Activated CD4-positive, alpha-beta T cell treated with anti-CD3 and anti-CD28 coated beads, Interleukin-2, Interleukin-6, amounts not matched to agents 100 ng/mL and 50 ng/mL, durations not matched to agents 16 hours and 8 hours (primary cell): ENCODE results near the gene MRPL44.
A peak's percentile ranks its signal among the peaks of the same experiment; 100 is the strongest.

Experiments
- DNase-seq: peaks from one replicate; pipeline ENCODE4 v3.0.0-alpha.2; 2020

MRPL44 gene

DNA sequence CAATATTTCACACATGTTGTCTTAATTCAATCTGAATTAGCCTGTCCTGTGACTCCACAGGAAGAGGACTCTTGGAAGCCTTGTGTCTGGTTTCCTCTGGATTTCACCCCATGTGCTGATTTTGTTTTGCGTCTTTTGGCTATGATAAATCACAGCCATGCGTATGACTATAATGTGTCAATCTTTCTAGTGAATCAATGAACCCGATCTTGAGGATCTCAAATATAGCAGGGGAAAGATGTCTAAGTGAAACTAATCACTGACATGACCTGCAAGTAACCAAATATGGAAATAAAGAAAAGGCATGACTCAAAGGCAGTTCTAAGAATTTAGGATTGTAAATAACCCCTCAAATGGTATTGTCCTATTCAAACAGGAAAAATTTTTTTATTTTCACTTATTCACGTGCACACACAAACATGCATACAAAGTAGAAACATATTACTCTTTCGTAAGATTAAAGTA is 20.4 kb upstream of the MRPL44 start:
- DNase-seq = peak; percentile 71

DNA sequence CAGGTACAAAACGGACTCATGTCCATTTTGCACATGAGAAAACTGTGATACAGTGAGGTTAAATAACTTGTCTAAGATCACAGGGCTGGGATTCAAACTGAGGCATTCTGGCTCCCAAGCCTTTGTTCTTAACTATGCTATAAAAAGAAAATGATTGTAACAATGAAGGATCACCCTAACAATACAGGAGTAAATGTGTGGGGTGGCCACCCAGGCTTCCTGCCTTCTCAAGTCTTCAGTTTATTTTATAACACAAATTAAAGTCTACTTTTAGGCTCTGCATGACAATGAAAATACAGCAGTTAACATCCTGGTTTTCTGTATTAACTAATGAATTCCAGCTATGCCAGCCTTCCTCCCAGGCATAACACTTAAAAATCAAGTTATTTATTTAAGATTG is 19.7 kb upstream of the MRPL44 start:
- no peak for DNase-seq

GRCh38 chr2:223939438-223939837 is 17.8 kb upstream of the MRPL44 start:
- DNase-seq = peak; percentile 45

- DNase-seq = peak; percentile 94
Observed at GRCh38 chr2:223941579-223942277, 15.5 kb upstream of the MRPL44 start.

GRCh38 chr2:223943135-223943534 is 14.1 kb upstream of the MRPL44 start:
- no peak for DNase-seq

GRCh38 chr2:223943561-223944008 is 13.7 kb upstream of the MRPL44 start:
- DNase-seq = no peak

- peak; percentile 54 for DNase-seq
Observed at GRCh38 chr2:223944166-223944702, 13.0 kb upstream of the MRPL44 start.

GRCh38 chr2:223944703-223945531 is 12.3 kb upstream of the MRPL44 start, which contains the start of gene WDFY1:
Gene WDFY1 (minus strand): TSS chr2:223945335. CDS start chr2:223945284, 51 bp downstream.
- DNase-seq = peak; percentile 91

GRCh38 chr2:223945755-223946154 is 11.5 kb upstream of the MRPL44 start:
- no peak for DNase-seq

- DNase-seq = no peak
Observed at GRCh38 chr2:223947711-223948205, 9.5 kb upstream of the MRPL44 start.

- DNase-seq = no peak
Observed at GRCh38 chr2:223949241-223949840, 7.9 kb upstream of the MRPL44 start.

DNA sequence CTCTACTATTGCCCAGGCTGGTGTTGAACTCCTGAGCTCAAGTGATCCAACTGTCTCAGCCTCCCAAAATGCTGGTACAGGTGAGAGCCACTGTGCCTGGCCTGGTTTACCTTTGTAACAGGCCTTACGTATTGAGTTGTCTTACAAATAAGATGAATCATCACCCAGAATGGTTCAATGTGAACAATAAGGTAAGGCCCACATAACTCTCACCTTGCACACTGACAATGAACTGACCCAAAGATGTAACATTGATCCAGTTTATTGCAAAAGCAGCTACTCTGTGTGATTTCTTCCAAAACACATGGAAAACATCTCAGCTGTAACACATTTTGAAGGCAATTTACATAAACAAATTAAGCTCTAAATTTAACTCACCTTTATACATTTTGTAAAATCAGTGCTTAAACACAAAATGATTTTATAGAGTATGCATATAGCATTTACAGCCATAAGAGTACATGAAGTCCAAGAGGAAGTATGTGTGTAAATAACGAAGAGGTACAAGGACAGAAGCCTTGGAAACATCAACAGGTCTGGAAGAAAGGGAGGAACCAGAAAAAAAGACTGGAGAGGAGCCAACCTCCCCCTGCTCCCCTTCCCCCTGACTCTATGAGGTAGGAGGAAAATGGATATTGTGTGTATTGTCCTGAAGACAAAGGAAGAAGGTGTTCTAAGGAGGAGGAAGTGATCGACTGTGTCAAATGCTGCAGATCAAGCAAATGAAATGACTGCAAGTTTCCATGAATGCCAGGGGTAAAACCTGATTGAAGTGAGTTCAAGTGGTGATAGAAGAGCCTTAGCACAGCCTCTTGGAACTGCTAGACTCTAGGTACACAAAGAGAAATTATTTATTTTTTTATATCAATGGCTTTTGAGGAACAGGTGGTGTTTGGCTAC is 6.6 kb upstream of the MRPL44 start:
- no peak for DNase-seq

DNA sequence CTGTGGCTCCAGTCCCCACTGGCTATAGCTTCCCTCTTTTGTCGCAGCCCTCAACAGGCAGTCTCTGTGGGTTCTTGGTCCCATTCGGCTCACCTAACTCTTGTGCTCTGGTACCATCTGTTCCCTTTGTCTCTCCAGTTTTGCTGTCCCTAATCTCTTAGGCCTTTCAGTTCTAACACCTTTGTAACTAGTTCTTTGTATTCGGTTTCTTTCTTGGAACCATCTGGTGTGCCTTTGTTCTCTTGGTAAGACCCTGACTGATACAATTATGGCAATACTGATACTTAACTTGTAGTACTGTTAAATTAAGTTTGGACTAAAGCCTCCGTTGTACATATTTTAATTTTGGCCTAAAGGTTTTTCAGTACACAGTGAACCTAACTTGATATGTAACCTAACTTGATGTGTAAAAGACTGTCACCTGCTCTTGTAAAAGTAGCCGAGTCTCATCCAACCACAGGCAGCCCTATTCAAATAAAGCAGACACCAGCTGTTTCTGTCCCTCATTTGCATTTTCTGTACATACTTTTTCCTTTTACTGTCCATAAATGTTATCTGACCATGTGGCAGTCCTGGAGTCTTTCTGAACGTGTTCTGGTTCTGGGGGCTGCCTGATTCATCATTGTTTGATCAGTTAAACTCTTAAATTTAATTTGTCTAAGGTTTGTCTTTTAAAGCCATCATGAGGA is 4.8 kb upstream of the MRPL44 start:
- DNase-seq = no peak

GRCh38 chr2:223954401-223954800 is 2.9 kb upstream of the MRPL44 start:
- DNase-seq = no peak

GRCh38 chr2:223956300-223956699 is 963 bp upstream of the MRPL44 start:
- DNase-seq = peak; percentile 52

DNA sequence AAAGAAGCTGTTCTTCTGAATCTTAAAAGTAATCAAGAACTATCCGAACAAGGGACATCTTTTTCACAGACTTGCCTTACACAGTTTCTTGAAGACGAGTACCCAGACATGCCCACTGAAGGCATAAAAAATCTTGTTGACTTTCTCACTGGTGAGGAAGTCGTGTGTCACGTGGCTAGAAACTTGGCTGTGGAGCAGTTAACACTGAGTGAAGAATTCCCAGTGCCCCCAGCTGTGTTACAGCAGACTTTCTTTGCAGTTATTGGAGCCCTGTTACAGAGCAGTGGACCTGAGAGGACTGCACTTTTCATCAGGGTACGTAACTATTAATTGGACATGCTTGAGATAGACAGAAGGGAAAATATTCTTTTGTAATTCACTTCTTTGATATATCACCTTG is 2.4 kb downstream of the MRPL44 start:
- DNase-seq = no peak

DNA sequence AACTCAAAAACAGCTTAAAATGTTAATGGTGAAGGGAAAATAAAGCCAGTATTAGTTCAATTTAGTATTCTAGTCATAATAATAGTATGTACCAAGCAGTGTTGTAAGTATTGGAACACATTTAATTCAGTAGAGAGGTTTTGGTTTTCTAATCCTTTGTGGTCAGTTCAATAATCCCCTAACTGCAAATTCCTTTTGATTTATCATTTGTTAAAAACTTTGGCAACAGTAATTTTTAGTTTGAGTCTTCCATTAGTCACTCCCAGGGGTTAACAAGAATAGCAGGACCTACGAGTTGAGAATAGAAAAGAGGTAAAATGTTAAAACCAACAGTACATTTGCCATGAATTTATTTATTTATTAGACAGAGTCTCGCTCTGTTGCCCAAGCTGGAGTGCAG is 10.7 kb downstream of the MRPL44 start:
- no peak for DNase-seq

DNA sequence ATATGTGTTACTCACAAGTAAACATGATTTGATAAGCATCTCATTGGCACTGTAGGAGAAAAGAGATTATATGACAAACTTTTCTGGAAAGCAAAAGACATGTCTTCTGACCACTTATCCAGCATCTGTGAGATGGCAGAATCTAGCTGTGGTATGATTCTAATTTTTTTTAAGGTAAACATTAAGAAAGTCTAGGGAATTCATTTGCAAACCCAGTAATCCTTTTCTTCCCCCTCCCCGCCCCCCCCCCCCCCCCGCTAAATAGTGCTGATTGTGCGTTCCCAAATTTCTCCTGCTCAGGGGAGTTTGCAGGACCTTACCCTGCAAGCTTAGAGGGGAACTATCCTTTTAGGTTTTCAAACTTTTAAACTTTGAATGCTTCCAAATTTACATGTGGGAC is 12.1 kb downstream of the MRPL44 start:
- DNase-seq = no peak

DNA sequence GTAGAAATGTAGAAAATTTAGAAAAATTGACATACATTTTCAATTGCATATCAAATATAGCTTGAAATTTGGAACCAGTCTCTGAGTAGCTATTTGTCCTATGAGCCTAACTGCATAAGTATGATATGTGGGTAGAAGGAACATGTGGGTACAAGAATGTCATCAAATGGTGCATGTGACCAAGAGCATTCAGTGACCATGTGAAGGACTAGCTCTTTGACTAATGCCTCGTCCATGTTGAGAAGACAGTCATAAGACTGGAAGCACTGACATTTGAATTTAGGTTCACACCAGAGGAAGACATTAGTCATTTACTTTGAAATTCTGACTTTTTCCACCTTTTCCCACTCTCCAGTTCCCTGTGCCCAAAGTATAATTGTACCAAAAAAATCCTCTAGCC is 12.6 kb downstream of the MRPL44 start:
- DNase-seq = no peak

- peak; percentile 71 for DNase-seq
Observed at GRCh38 chr2:223970343-223971128, 13.3 kb downstream of the MRPL44 start.

- no peak for DNase-seq
Observed at GRCh38 chr2:223971731-223972130, 14.5 kb downstream of the MRPL44 start.
